ENCODE measurements around the gene APOO. TPM values are rescaled to one million over a fixed set of nuclear protein-coding genes. Genes with fewer than 3 reads are reported as not detected.

The APOO gene
- total RNA-seq, 1 donor from 2014 or later = 36.2 TPM

- H3K4me3 Mint-ChIP-seq (ENCODE audit: unreplicated experiment) = no peak overlapping the region
- peaks cover 2% of the 10 kb centered on the region for H3K9me3 Mint-ChIP-seq (ENCODE audit: unreplicated experiment)
- no peak for DNase-seq
These were observed 49.8 kb downstream of the APOO start for GRCh38 chrX:23857935-23858334.

GRCh38 chrX:23857363-23857762 is 50.4 kb downstream of the APOO start:
- no peak overlapping the region for H3K27ac Mint-ChIP-seq (ENCODE audit: unreplicated experiment)
- no peaks in the 10 kb centered on the region for H3K36me3 Mint-ChIP-seq (ENCODE audit: unreplicated experiment)
- no peak overlapping the region for H3K4me3 Mint-ChIP-seq (ENCODE audit: unreplicated experiment)
- peaks cover 2% of the 10 kb centered on the region for H3K9me3 Mint-ChIP-seq (ENCODE audit: unreplicated experiment)
- no peak for DNase-seq
- H3K4me1 Mint-ChIP-seq (ENCODE audit: low read depth, unreplicated experiment) = no peaks in the 10 kb centered on the region
- TF ChIP-seq CTCF (IDR thresholded peaks at IDR 0.05; ENCODE audit: partially characterized antibody, unreplicated experiment) = no peak
- H3K27me3 Mint-ChIP-seq (ENCODE audit: unreplicated experiment) = no peaks in the 10 kb centered on the region

More at GRCh38 chrX:23857935-23858334, 49.8 kb downstream of the APOO start:
- no peak for TF ChIP-seq CTCF (IDR thresholded peaks at IDR 0.05; ENCODE audit: partially characterized antibody, unreplicated experiment)
- H3K4me1 Mint-ChIP-seq (ENCODE audit: low read depth, unreplicated experiment) = no peaks in the 10 kb centered on the region
- H3K36me3 Mint-ChIP-seq (ENCODE audit: unreplicated experiment) = no peaks in the 10 kb centered on the region
- no peaks in the 10 kb centered on the region for H3K27me3 Mint-ChIP-seq (ENCODE audit: unreplicated experiment)
- H3K27ac Mint-ChIP-seq (ENCODE audit: unreplicated experiment) = no peak overlapping the region

GRCh38 chrX:23855569-23855968 is 52.2 kb downstream of the APOO start:
- Mint-ChIP-seq H3K27ac (ENCODE audit: unreplicated experiment) (no peak overlapping the region), H3K9me3 (ENCODE audit: unreplicated experiment) (peaks cover 2% of the 10 kb centered on the region), H3K27me3 (ENCODE audit: unreplicated experiment) (no peaks in the 10 kb centered on the region), H3K36me3 (ENCODE audit: unreplicated experiment) (no peaks in the 10 kb centered on the region), H3K4me3 (ENCODE audit: unreplicated experiment) (no peak overlapping the region), H3K4me1 (ENCODE audit: low read depth, unreplicated experiment) (no peaks in the 10 kb centered on the region)
- no peak for DNase-seq
- TF ChIP-seq CTCF (IDR thresholded peaks at IDR 0.05; ENCODE audit: partially characterized antibody, unreplicated experiment) = no peak

- no peak overlapping the region for H3K27ac Mint-ChIP-seq (ENCODE audit: unreplicated experiment)
- H3K36me3 Mint-ChIP-seq (ENCODE audit: unreplicated experiment) = no peaks in the 10 kb centered on the region
- no peaks in the 10 kb centered on the region for H3K4me1 Mint-ChIP-seq (ENCODE audit: low read depth, unreplicated experiment)
- TF ChIP-seq CTCF (IDR thresholded peaks at IDR 0.05; ENCODE audit: partially characterized antibody, unreplicated experiment) = no peak
- H3K4me3 Mint-ChIP-seq (ENCODE audit: unreplicated experiment) = no peak overlapping the region
- DNase-seq = no peak
- peaks cover 2% of the 10 kb centered on the region for H3K9me3 Mint-ChIP-seq (ENCODE audit: unreplicated experiment)
- H3K27me3 Mint-ChIP-seq (ENCODE audit: unreplicated experiment) = no peaks in the 10 kb centered on the region
These were observed 52.8 kb downstream of the APOO start for GRCh38 chrX:23854945-23855344.

GRCh38 chrX:23854122-23854521 is 53.6 kb downstream of the APOO start:
- no peak for TF ChIP-seq CTCF (IDR thresholded peaks at IDR 0.05; ENCODE audit: partially characterized antibody, unreplicated experiment)
- peak; percentile 17 for DNase-seq
- H3K27me3 Mint-ChIP-seq (ENCODE audit: unreplicated experiment) = no peaks in the 10 kb centered on the region
- no peaks in the 10 kb centered on the region for H3K36me3 Mint-ChIP-seq (ENCODE audit: unreplicated experiment)
- H3K9me3 Mint-ChIP-seq (ENCODE audit: unreplicated experiment) = peaks cover 2% of the 10 kb centered on the region
- H3K4me1 Mint-ChIP-seq (ENCODE audit: low read depth, unreplicated experiment) = no peaks in the 10 kb centered on the region
- no peak overlapping the region for H3K4me3 Mint-ChIP-seq (ENCODE audit: unreplicated experiment)
- no peak overlapping the region for H3K27ac Mint-ChIP-seq (ENCODE audit: unreplicated experiment)

Measured in glutamatergic neuron (in vitro differentiated cells).